Astrocyte of the spinal cord (primary cell): ENCODE measurements around the gene DLGAP1.

Source experiments
- DNase-seq: peaks from one replicate; pipeline ENCODE4 v3.0.0; 2011; ENCODE audit warnings: low read depth, low spot score
- H3K4me3 ChIP-seq: 2 replicates; pipeline ENCODE4 v1.5.1; 2011; ENCODE audit warnings: low read depth, mild to moderate bottlenecking, low read length, moderate library complexity
- in situ Hi-C: cut with HindIII; loops from 2 replicates; pipeline ENCODE4 v1.10.0; 2017; ENCODE audit warnings: low sequenced_read_pairs
- TF ChIP-seq, protein P1 (sequence below): IDR thresholded peaks from 2 replicates; pipeline ENCODE4 v1.5.1; 2012; ENCODE audit warnings: low read depth, mild to moderate bottlenecking, low read length, inconsistent platforms

The DLGAP1 gene

DNA sequence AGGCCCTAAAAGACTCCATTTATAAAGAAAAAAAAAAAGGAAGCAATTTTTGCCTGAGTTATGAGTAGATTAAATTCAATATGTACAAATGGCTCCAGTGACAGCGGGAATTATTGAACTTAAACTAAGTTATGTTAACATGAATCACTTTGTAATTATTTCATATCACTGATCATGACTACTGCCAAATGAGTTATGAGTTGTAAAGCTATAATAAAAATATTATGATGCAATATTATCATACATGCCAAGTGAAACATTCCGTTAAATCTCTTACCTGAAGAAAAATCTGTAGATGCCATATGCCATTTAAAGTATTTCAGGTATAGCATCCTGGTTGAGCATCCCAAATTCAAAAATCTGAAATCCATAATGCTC, 217.5 kb downstream of the DLGAP1 start:
- no peak for DNase-seq
- TF ChIP-seq, protein P1, sequence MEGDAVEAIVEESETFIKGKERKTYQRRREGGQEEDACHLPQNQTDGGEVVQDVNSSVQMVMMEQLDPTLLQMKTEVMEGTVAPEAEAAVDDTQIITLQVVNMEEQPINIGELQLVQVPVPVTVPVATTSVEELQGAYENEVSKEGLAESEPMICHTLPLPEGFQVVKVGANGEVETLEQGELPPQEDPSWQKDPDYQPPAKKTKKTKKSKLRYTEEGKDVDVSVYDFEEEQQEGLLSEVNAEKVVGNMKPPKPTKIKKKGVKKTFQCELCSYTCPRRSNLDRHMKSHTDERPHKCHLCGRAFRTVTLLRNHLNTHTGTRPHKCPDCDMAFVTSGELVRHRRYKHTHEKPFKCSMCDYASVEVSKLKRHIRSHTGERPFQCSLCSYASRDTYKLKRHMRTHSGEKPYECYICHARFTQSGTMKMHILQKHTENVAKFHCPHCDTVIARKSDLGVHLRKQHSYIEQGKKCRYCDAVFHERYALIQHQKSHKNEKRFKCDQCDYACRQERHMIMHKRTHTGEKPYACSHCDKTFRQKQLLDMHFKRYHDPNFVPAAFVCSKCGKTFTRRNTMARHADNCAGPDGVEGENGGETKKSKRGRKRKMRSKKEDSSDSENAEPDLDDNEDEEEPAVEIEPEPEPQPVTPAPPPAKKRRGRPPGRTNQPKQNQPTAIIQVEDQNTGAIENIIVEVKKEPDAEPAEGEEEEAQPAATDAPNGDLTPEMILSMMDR, result no peak
- in situ Hi-C loops, result no loop called here
- no peak overlapping the region for H3K4me3 ChIP-seq

DNA sequence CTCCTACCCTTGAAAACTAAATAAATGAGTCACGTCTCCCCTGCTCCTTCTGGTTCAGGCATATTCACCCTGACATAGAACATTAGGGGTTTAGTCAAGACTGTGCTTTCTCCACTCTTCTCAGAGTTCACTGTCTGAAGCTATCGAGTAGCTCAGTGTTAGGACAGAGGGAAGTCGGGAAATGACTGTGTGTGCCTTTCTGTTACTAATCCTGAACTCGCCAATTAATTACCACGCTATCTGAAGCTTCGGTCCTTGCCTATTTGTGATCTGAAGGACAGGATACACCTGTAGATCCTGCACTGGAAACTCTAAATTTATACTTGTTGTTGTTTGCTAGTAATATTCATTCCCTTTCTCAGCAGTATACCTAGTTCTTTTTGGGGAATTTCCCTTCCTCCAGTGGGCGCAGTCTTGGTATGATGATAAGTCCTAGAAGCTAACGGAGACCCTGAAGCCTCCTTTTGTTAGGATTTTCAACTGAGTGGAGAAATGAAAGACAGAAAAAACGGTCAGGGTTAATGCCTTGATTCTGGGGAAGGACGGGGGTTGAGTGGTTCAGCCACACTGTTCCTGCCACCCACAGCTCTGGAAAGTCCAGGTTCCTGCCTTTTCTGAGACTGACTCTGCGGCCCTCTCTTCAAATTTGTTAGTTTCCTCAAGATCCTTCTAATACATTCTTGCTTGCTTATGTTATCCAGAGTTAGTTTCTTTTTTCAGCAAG, 218.0 kb downstream of the DLGAP1 start:
- in situ Hi-C loops, result no loop called here
- H3K4me3 ChIP-seq, result no peak overlapping the region
- no peak for DNase-seq
- TF ChIP-seq, protein P1, result no peak

DNA sequence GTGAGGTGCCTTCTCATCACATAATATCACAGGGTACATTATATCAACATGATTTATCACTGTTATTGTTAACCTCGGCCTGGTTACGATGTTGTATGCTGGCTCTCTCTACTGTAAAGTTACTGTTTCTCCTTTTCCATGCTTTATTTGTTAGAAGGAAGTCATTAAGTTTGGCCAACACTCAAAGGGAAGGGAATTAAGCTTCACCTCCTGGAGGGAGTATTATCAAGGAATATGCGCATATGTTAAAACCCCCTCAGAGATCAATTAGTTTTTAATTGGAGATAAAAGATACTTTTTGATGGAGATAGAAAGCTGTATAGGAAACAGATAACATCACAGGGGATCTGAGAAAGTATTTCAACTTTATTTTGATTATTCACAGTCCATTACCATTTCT, 221.6 kb downstream of the DLGAP1 start:
- TF ChIP-seq, protein P1, result no peak
- H3K4me3 ChIP-seq, result no peak overlapping the region
- no peak for DNase-seq
- in situ Hi-C loops, result no loop called here

DNA sequence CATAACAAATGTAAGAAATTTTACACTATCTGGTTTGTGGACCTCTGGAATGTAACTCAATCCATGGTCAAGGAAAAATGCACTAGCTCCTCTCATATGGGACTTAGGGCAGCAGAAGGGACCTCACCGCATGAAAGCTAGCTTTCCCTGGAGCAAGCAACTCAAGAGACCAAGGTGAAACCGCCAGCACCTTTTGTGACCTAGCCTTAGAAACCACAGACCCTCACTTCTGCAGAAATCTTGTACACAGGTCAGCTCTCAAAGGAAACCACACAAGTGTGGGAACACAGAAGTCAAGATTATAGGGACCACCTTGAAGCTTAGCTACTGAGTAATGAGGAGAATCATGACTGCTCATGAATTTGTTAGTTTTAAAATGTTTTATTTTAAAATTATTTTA, 222.5 kb downstream of the DLGAP1 start:
- in situ Hi-C loops, result no loop called here
- TF ChIP-seq, protein P1, result no peak
- H3K4me3 ChIP-seq, result no peak overlapping the region
- DNase-seq, result no peak

GRCh38 chr18:4231260-4231659, 223.8 kb downstream of the DLGAP1 start:
- no peak for DNase-seq
- in situ Hi-C loops, result no loop called here
- no peak overlapping the region for H3K4me3 ChIP-seq
- TF ChIP-seq, protein P1, result no peak

GRCh38 chr18:4230450-4231168, 224.5 kb downstream of the DLGAP1 start:
- in situ Hi-C loops, result no loop called here
- TF ChIP-seq, protein P1, result no peak
- no peak for DNase-seq
- no peak overlapping the region for H3K4me3 ChIP-seq
